Vagina (tissue), 2 donors: ENCODE measurements around the gene STAT6. TPM values are rescaled to one million over a fixed set of nuclear protein-coding genes. Genes with fewer than 3 reads are reported as not detected.

ENCODE experiments used
- DNase-seq, 2 donors: peaks; one replicate each; pipeline ENCODE4 v3.0.0-alpha.2; 2017; ENCODE audit errors: extremely low spot score in 2 of 2
- H3K27ac ChIP-seq: fragments of 200-600 bp; sonication (generic); one replicate; pipeline ENCODE4 v1.5.1; 2019
- H3K27me3 ChIP-seq: fragments of 200-600 bp; sonication (generic); one replicate; pipeline ENCODE4 v1.5.1; 2019
- H3K36me3 ChIP-seq, 2 donors: fragments of 200-600 bp; sonication (generic); one replicate each; pipeline ENCODE4 v1.5.1; 2017 to 2019
- H3K4me1 ChIP-seq: fragments of 200-600 bp; sonication (generic); one replicate; pipeline ENCODE4 v1.5.1; 2019
- H3K4me3 ChIP-seq, 2 donors: fragments of 200-600 bp; sonication (generic); 1 replicate in 1 of 2; 2 replicates in 1 of 2; pipeline ENCODE4 v1.5.1; 2016 to 2019
- H3K9me3 ChIP-seq: fragments of 200-600 bp; sonication (generic); one replicate; pipeline ENCODE4 v1.5.1; 2019
- CTCF ChIP-seq, 3 experiments: fragments of 450-650 bp in 2 of 3; fragments of 200-600 bp in 1 of 3; sonication (generic) in 1 of 3; IDR thresholded peaks; one replicate each; pipeline ENCODE4 v1.5.1; 2017 to 2019; ENCODE audit warnings: antibody characterized with exemption in 3 of 3, mild to moderate bottlenecking in 2 of 3, moderate library complexity in 2 of 3
- POLR2A ChIP-seq, 2 donors: fragments of 450-650 bp; IDR thresholded peaks; one replicate each; pipeline ENCODE4 v1.6.1; 2017; ENCODE audit warnings: antibody characterized with exemption in 2 of 2, mild to moderate bottlenecking in 2 of 2, moderate library complexity in 2 of 2
- POLR2AphosphoS5 ChIP-seq, 2 donors: sonication (generic); formaldehyde crosslinking; IDR thresholded peaks; one replicate each; pipeline ENCODE4 v1.9.0; 2017; ENCODE audit warnings: antibody characterized with exemption in 2 of 2, mild to moderate bottlenecking in 2 of 2, low read depth in 1 of 2; ENCODE audit not compliant: insufficient read depth in 1 of 2
- intact Hi-C: fragments of 100-400 bp; cut with DNase I; formaldehyde crosslinking; loops from one replicate; pipeline ENCODE4 v1.15.1; 2023
- total RNA-seq: library from RNA; depleted of rRNA; stranded (reverse); fragments of >200 nt; gene quantifications from one replicate; pipeline ENCODE4 v1.2.3, GENCODE V29; 2016

Gene STAT6
- total RNA-seq, 1 donor from 2014 or later, result 146 TPM

- no peaks in the 10 kb centered on the region for H3K36me3 ChIP-seq
- H3K4me1 ChIP-seq, result no peaks in the 10 kb centered on the region
- no peaks in the 10 kb centered on the region for H3K9me3 ChIP-seq
- DNase-seq, result no peak
- intact Hi-C loops, result no loop called here
- H3K4me3 ChIP-seq, result no peak overlapping the region
- no peaks in the 10 kb centered on the region for H3K27me3 ChIP-seq
- TF ChIP-seq POLR2A (IDR thresholded peaks at IDR 0.05) (no peak), POLR2AphosphoS5 (IDR thresholded peaks at IDR 0.05; ENCODE audit: insufficient read depth in 1 of 2, low read depth in 1 of 2) (no peak), CTCF (IDR thresholded peaks at IDR 0.05) (no peak)
- no peak overlapping the region for H3K27ac ChIP-seq
These were observed 63.9 kb downstream of the STAT6 start for GRCh38 chr12:57046947-57047890.

GRCh38 chr12:57046086-57046791 lies 64.9 kb downstream of the STAT6 start:
- H3K27ac ChIP-seq, result no peak overlapping the region
- intact Hi-C loops, result no loop called here
- no peak for TF ChIP-seq POLR2AphosphoS5 (IDR thresholded peaks at IDR 0.05; ENCODE audit: insufficient read depth in 1 of 2, low read depth in 1 of 2)
- no peak for TF ChIP-seq CTCF (IDR thresholded peaks at IDR 0.05)
- no peak for TF ChIP-seq POLR2A (IDR thresholded peaks at IDR 0.05)
- no peak overlapping the region for H3K4me3 ChIP-seq
- H3K9me3 ChIP-seq, result no peaks in the 10 kb centered on the region
- no peak for DNase-seq
- no peaks in the 10 kb centered on the region for H3K27me3 ChIP-seq
- H3K36me3 ChIP-seq, result no peaks in the 10 kb centered on the region
- H3K4me1 ChIP-seq, result no peaks in the 10 kb centered on the region

Other genes starting within 250 kb of the STAT6 start
- gene SDR9C7, start 177.0 kb downstream of the STAT6 start, total RNA-seq, result 11.0 TPM
- 2.9 TPM for gene RDH16, start 153.8 kb downstream of the STAT6 start, total RNA-seq
- 6.1 TPM for gene ZBTB39, start 104.8 kb downstream of the STAT6 start, total RNA-seq
- gene TAC3, start 94.8 kb downstream of the STAT6 start, total RNA-seq, result not detected
- gene MYO1A, start 61.2 kb downstream of the STAT6 start, total RNA-seq, result 1.2 TPM
- 7.1 TPM for gene NEMP1, start 32.6 kb downstream of the STAT6 start, total RNA-seq
- gene NAB2, start 22.2 kb downstream of the STAT6 start, total RNA-seq, result 34.4 TPM
- gene LRP1, start 17.1 kb upstream of the STAT6 start, total RNA-seq, result 477 TPM
- not detected for gene LRP1-AS, start 36.3 kb upstream of the STAT6 start, total RNA-seq
- 3.2 TPM for gene NXPH4, start 105.4 kb upstream of the STAT6 start, total RNA-seq
- 54.0 TPM for gene SHMT2, start 118.3 kb upstream of the STAT6 start, total RNA-seq
- 0.74 TPM for gene STAC3, start 139.8 kb upstream of the STAT6 start, total RNA-seq